Peyer's patch (tissue), 4 donors: Measurements from ENCODE around the gene COL20A1.

Experiments
- CTCF ChIP-seq, 6 experiments: fragments of 450-650 bp in 4 of 6; fragments of 200-600 bp in 2 of 6; sonication (generic) in 1 of 6; IDR thresholded peaks; one replicate each; pipeline ENCODE4 v1.5.1; 2017 to 2019; ENCODE audit warnings: antibody characterized with exemption in 6 of 6, mild to moderate bottlenecking in 3 of 6, moderate library complexity in 1 of 6
- POLR2A ChIP-seq, 2 donors: fragments of 450-650 bp; IDR thresholded peaks; one replicate each; pipeline ENCODE4 v1.5.1; 2017; ENCODE audit warnings: antibody characterized with exemption in 2 of 2, mild to moderate bottlenecking in 2 of 2, moderate library complexity in 2 of 2

GRCh38 chr20:63360850-63361518 is 68.0 kb downstream of the COL20A1 start, which contains the start of gene CHRNA4:
- no peak for TF ChIP-seq CTCF (IDR thresholded peaks at IDR 0.05)
- no peak for TF ChIP-seq POLR2A (IDR thresholded peaks at IDR 0.05)
